Gastroesophageal sphincter (tissue), 3 donors: ENCODE results near the gene NOC2L.
"Not testable (repeated sequence)": the region's sequence is repeated elsewhere in the genome, so short reads cannot be mapped to it uniquely, and the experiment has no call there.

Experiments
- CTCF ChIP-seq, 4 experiments: fragments of 200-600 bp in 2 of 4; fragments of 450-650 bp in 2 of 4; sonication (generic) in 1 of 4; IDR thresholded peaks; one replicate each; pipeline ENCODE4 v1.5.1; 2017 to 2019; ENCODE audit warnings: antibody characterized with exemption in 4 of 4, mild to moderate bottlenecking in 2 of 4, moderate library complexity in 2 of 4
- EP300 ChIP-seq: sonication (generic); formaldehyde crosslinking; IDR thresholded peaks from one replicate; pipeline ENCODE4 v1.6.1; 2017; ENCODE audit warnings: antibody characterized with exemption, mild to moderate bottlenecking
- POLR2A ChIP-seq, 2 donors: fragments of 450-650 bp; IDR thresholded peaks; one replicate each; pipeline ENCODE4 v1.6.1; 2017; ENCODE audit warnings: antibody characterized with exemption in 2 of 2, mild to moderate bottlenecking in 2 of 2, moderate library complexity in 1 of 2
- POLR2AphosphoS5 ChIP-seq: sonication (generic); formaldehyde crosslinking; IDR thresholded peaks from one replicate; pipeline ENCODE4 v1.6.1; 2017; ENCODE audit warnings: antibody characterized with exemption

- not testable (repeated sequence) for TF ChIP-seq POLR2A (IDR thresholded peaks at IDR 0.05); POLR2AphosphoS5; CTCF (IDR thresholded peaks at IDR 0.05); EP300
Measured at GRCh38 chr1:976791-977190, 17.7 kb upstream of the NOC2L start.
